NB4 (cell line): ENCODE data around the gene FGF4.

Experiments
- MYC ChIP-seq: IDR thresholded peaks from 2 replicates; pipeline ENCODE4 v1.6.1; 2011; ENCODE audit warnings: low read depth, low read length
- POLR2A ChIP-seq: IDR thresholded peaks from 2 replicates; pipeline ENCODE4 v1.6.1; 2011; ENCODE audit warnings: mild to moderate bottlenecking; ENCODE audit not compliant: insufficient read length; ENCODE audit errors: extremely low read depth
- TF ChIP-seq, protein P1 (sequence below): IDR thresholded peaks from 2 replicates; pipeline ENCODE4 v1.6.1; 2011; ENCODE audit warnings: low read depth, low read length
- TF ChIP-seq, protein P2 (sequence below): IDR thresholded peaks from one replicate; pipeline ENCODE4 v1.5.1; 2012; ENCODE audit warnings: low read depth, low read length

- TF ChIP-seq, protein P1, sequence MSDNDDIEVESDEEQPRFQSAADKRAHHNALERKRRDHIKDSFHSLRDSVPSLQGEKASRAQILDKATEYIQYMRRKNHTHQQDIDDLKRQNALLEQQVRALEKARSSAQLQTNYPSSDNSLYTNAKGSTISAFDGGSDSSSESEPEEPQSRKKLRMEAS, result no peak
- TF ChIP-seq, protein P2, sequence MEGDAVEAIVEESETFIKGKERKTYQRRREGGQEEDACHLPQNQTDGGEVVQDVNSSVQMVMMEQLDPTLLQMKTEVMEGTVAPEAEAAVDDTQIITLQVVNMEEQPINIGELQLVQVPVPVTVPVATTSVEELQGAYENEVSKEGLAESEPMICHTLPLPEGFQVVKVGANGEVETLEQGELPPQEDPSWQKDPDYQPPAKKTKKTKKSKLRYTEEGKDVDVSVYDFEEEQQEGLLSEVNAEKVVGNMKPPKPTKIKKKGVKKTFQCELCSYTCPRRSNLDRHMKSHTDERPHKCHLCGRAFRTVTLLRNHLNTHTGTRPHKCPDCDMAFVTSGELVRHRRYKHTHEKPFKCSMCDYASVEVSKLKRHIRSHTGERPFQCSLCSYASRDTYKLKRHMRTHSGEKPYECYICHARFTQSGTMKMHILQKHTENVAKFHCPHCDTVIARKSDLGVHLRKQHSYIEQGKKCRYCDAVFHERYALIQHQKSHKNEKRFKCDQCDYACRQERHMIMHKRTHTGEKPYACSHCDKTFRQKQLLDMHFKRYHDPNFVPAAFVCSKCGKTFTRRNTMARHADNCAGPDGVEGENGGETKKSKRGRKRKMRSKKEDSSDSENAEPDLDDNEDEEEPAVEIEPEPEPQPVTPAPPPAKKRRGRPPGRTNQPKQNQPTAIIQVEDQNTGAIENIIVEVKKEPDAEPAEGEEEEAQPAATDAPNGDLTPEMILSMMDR, result no peak
- TF ChIP-seq MYC, result no peak
- no peak for TF ChIP-seq POLR2A
Measured at GRCh38 chr11:69734367-69734766, 40.8 kb downstream of the FGF4 start.
